WTC11 (cell line): ENCODE results near the gene ADORA1. TPM values are rescaled to one million over a fixed set of nuclear protein-coding genes. Genes with fewer than 3 reads are reported as not detected.

Experiments
- ATAC-seq: fragments of 200-7000 bp; cut with Tn5 transposase; 2 replicates; pipeline ENCODE4 v1.10.0; 2021; ENCODE audit warnings: mild to moderate bottlenecking, moderate library complexity
- CTCF ChIA-PET: fragments of 300-600 bp; sonication (Branson Sonifier 250); formaldehyde crosslinking; loops from one replicate; lab custom pipeline; 2021; ENCODE audit warnings: antibody characterized with exemption; lab: Charles Lee
- POLR2A ChIA-PET: fragments of 350-600 bp; sonication (Branson Sonifier 250); formaldehyde crosslinking; loops from one replicate; lab custom pipeline; 2021; ENCODE audit warnings: antibody characterized with exemption; lab: Charles Lee
- DNase-seq: peaks from one replicate; pipeline ENCODE4 v3.0.0; 2021; ENCODE audit warnings: low spot score
- H3K27ac Mint-ChIP-seq: 2 replicates; pipeline ENCODE4 v1.8.0; 2021; ENCODE audit warnings: mixed read lengths
- H3K27me3 Mint-ChIP-seq: 2 replicates; pipeline ENCODE4 v1.8.0; 2021; ENCODE audit warnings: low read depth, mild to moderate bottlenecking, moderate library complexity, mixed read lengths
- H3K36me3 Mint-ChIP-seq: 2 replicates; pipeline ENCODE4 v1.8.0; 2021; ENCODE audit warnings: mixed read lengths
- H3K4me1 Mint-ChIP-seq: 2 replicates; pipeline ENCODE4 v1.8.0; 2022; ENCODE audit warnings: mixed read lengths
- H3K4me3 Mint-ChIP-seq: 2 replicates; pipeline ENCODE4 v1.8.0; 2021; ENCODE audit warnings: mild to moderate bottlenecking, moderate library complexity, mixed read lengths
- H3K9me3 Mint-ChIP-seq: 2 replicates; pipeline ENCODE4 v1.8.0; 2021; ENCODE audit warnings: mixed read lengths
- E2F4 ChIP-seq: sonication (generic); formaldehyde crosslinking; IDR thresholded peaks from 2 replicates; pipeline ENCODE4 v1.8.1; 2022; ENCODE audit warnings: low read depth, mild to moderate bottlenecking, moderate library complexity, missing genetic modification reagents, borderline replicate concordance
- ELF4 ChIP-seq: sonication (generic); formaldehyde crosslinking; IDR thresholded peaks from 2 replicates; pipeline ENCODE4 v1.8.1; 2022; ENCODE audit warnings: low read depth, mild to moderate bottlenecking, moderate library complexity, missing genetic modification reagents
- FOXP1 ChIP-seq: sonication (generic); formaldehyde crosslinking; IDR thresholded peaks from 2 replicates; pipeline ENCODE4 v1.8.0; 2022; ENCODE audit warnings: missing genetic modification reagents, mild to moderate bottlenecking, moderate library complexity, borderline replicate concordance
- FOXP4 ChIP-seq: sonication (generic); formaldehyde crosslinking; IDR thresholded peaks from 2 replicates; pipeline ENCODE4 v1.8.0; 2022; ENCODE audit warnings: mild to moderate bottlenecking, missing genetic modification reagents
- HMGA2 ChIP-seq: fragments of 250-450 bp; sonication (Bioruptor Pico); IDR thresholded peaks from 2 replicates; pipeline ENCODE4 v1.4.0; 2021; ENCODE audit warnings: mild to moderate bottlenecking, moderate library complexity
- NFE2L1 ChIP-seq: sonication (generic); formaldehyde crosslinking; IDR thresholded peaks from 2 replicates; pipeline ENCODE4 v1.8.1; 2023; ENCODE audit warnings: missing genetic modification reagents
- NR1H2 ChIP-seq: sonication (generic); formaldehyde crosslinking; IDR thresholded peaks from 2 replicates; pipeline ENCODE4 v1.9.0; 2021; ENCODE audit warnings: mild to moderate bottlenecking, moderate library complexity, missing genetic modification reagents
- NR2C2 ChIP-seq: sonication (generic); formaldehyde crosslinking; IDR thresholded peaks from 2 replicates; pipeline ENCODE4 v1.8.0; 2022; ENCODE audit warnings: mild to moderate bottlenecking, missing genetic modification reagents
- OVOL2 ChIP-seq: fragments of 250-450 bp; sonication (Bioruptor Pico); IDR thresholded peaks from 2 replicates; pipeline ENCODE4 v1.9.0; 2021; ENCODE audit warnings: mild to moderate bottlenecking, borderline replicate concordance
- PRRX2 ChIP-seq: fragments of 250-450 bp; sonication (Bioruptor Pico); IDR thresholded peaks from 2 replicates; pipeline ENCODE4 v1.8.0; 2021; ENCODE audit warnings: mild to moderate bottlenecking
- SOX15 ChIP-seq: fragments of 250-450 bp; sonication (Bioruptor Pico); IDR thresholded peaks from 2 replicates; pipeline ENCODE4 v1.9.0; 2021; ENCODE audit warnings: mild to moderate bottlenecking
- TCF7 ChIP-seq: sonication (generic); formaldehyde crosslinking; IDR thresholded peaks from 2 replicates; pipeline ENCODE4 v1.8.0; 2022; ENCODE audit warnings: mild to moderate bottlenecking, low read depth, missing genetic modification reagents, moderate library complexity
- ZBTB21 ChIP-seq: sonication (generic); formaldehyde crosslinking; IDR thresholded peaks from 2 replicates; pipeline ENCODE4 v1.8.1; 2023; ENCODE audit warnings: mild to moderate bottlenecking, missing genetic modification reagents, borderline replicate concordance
- ZNF232 ChIP-seq: sonication (generic); formaldehyde crosslinking; IDR thresholded peaks from 2 replicates; pipeline ENCODE4 v1.8.0; 2022; ENCODE audit warnings: mild to moderate bottlenecking, missing genetic modification reagents
- ZNF416 ChIP-seq: fragments of 250-450 bp; sonication (Bioruptor Pico); IDR thresholded peaks from 2 replicates; pipeline ENCODE4 v1.9.0; 2021; ENCODE audit warnings: mild to moderate bottlenecking, inconsistent platforms
- total RNA-seq: library from RNA; stranded (reverse); gene quantifications from 3 replicates; pipeline ENCODE4 v1.2.3, GENCODE V29; 2021
- TF ChIP-seq, protein P1 (sequence below): sonication (generic); formaldehyde crosslinking; IDR thresholded peaks from 2 replicates; pipeline ENCODE4 v1.8.1; 2022; ENCODE audit warnings: mild to moderate bottlenecking, missing genetic modification reagents, moderate library complexity, borderline replicate concordance
- TF ChIP-seq, protein P2 (sequence below): sonication (generic); formaldehyde crosslinking; IDR thresholded peaks from 2 replicates; pipeline ENCODE4 v1.8.1; 2023; ENCODE audit warnings: mild to moderate bottlenecking, missing genetic modification reagents, moderate library complexity
- TF ChIP-seq, protein P3 (sequence below): sonication (generic); formaldehyde crosslinking; IDR thresholded peaks from 2 replicates; pipeline ENCODE4 v1.8.1; 2022; ENCODE audit warnings: low read depth, missing genetic modification reagents, borderline replicate concordance
- TF ChIP-seq, protein P4 (sequence below): fragments of 250-450 bp; sonication (Bioruptor Pico); IDR thresholded peaks from 2 replicates; pipeline ENCODE4 v1.9.0; 2021; ENCODE audit warnings: moderate library complexity, mild to moderate bottlenecking, inconsistent platforms, borderline replicate concordance

Gene ADORA1
- total RNA-seq, 1 experiment from 2014 or later, result 1.8 TPM

- peaks cover 32% of the 10 kb centered on the region for H3K4me1 Mint-ChIP-seq
- H3K27ac Mint-ChIP-seq, result no peak overlapping the region
- ATAC-seq (peak; percentile 11; the same call in 1 of the 2 replicates), DNase-seq (no peak)
- H3K36me3 Mint-ChIP-seq, result no peaks in the 10 kb centered on the region
- no peak for TF ChIP-seq TCF7
- TF ChIP-seq SOX15 (CRISPR knock-in tag), result no peak
- POLR2A ChIA-PET, result no interaction called here
- H3K4me3 Mint-ChIP-seq, result no peak overlapping the region
- no peaks in the 10 kb centered on the region for H3K9me3 Mint-ChIP-seq
- peaks cover 2% of the 10 kb centered on the region; the same call in 1 of the 2 replicates for H3K27me3 Mint-ChIP-seq
- CTCF ChIA-PET, result interaction anchor here (0.7 to 3.9 kb wide), 11 partner anchors 9 to 148 kb away, joined by 3 to 25 read pairs (median 8); partner anchors contain the start of gene ADORA1
These were observed 59.8 kb downstream of the ADORA1 start for GRCh38 chr1:203187304-203187685.

GRCh38 chr1:203187689-203188264 lies 60.3 kb downstream of the ADORA1 start:
- CTCF ChIA-PET, result interaction anchor here (0.7 to 3.9 kb wide), 10 partner anchors 9 to 148 kb away, joined by 3 to 25 read pairs (median 6); no protein-coding TSS in a partner anchor
- no peaks in the 10 kb centered on the region for H3K9me3 Mint-ChIP-seq
- TF ChIP-seq ZBTB21 (CRISPR knock-in tag) (no peak), ZNF232 (no peak), NR1H2 (CRISPR knock-in tag) (no peak), OVOL2 (CRISPR knock-in tag) (no peak), NR2C2 (no peak), ZNF416 (no peak), NFE2L1 (CRISPR knock-in tag) (no peak), FOXP4 (CRISPR knock-in tag) (no peak), FOXP1 (CRISPR knock-in tag) (no peak), PRRX2 (no peak), ELF4 (CRISPR knock-in tag) (no peak), E2F4 (CRISPR knock-in tag) (no peak), HMGA2 (no peak)
- TF ChIP-seq, protein P1, sequence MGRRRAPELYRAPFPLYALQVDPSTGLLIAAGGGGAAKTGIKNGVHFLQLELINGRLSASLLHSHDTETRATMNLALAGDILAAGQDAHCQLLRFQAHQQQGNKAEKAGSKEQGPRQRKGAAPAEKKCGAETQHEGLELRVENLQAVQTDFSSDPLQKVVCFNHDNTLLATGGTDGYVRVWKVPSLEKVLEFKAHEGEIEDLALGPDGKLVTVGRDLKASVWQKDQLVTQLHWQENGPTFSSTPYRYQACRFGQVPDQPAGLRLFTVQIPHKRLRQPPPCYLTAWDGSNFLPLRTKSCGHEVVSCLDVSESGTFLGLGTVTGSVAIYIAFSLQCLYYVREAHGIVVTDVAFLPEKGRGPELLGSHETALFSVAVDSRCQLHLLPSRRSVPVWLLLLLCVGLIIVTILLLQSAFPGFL (CRISPR knock-in tag), result no peak
- TF ChIP-seq, protein P2, sequence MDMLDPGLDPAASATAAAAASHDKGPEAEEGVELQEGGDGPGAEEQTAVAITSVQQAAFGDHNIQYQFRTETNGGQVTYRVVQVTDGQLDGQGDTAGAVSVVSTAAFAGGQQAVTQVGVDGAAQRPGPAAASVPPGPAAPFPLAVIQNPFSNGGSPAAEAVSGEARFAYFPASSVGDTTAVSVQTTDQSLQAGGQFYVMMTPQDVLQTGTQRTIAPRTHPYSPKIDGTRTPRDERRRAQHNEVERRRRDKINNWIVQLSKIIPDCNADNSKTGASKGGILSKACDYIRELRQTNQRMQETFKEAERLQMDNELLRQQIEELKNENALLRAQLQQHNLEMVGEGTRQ (CRISPR knock-in tag), result no peak
- TF ChIP-seq, protein P3, sequence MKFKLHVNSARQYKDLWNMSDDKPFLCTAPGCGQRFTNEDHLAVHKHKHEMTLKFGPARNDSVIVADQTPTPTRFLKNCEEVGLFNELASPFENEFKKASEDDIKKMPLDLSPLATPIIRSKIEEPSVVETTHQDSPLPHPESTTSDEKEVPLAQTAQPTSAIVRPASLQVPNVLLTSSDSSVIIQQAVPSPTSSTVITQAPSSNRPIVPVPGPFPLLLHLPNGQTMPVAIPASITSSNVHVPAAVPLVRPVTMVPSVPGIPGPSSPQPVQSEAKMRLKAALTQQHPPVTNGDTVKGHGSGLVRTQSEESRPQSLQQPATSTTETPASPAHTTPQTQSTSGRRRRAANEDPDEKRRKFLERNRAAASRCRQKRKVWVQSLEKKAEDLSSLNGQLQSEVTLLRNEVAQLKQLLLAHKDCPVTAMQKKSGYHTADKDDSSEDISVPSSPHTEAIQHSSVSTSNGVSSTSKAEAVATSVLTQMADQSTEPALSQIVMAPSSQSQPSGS (CRISPR knock-in tag), result no peak
- TF ChIP-seq, protein P4, sequence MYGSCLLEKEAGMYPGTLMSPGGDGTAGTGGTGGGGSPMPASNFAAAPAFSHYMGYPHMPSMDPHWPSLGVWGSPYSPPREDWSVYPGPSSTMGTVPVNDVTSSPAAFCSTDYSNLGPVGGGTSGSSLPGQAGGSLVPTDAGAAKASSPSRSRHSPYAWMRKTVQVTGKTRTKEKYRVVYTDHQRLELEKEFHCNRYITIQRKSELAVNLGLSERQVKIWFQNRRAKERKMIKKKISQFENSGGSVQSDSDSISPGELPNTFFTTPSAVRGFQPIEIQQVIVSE, result no peak
- TF ChIP-seq, all 79 proteins: peak for 0
- DNase-seq (no peak), ATAC-seq (no peak)
- Mint-ChIP-seq H3K4me3 (no peak overlapping the region), H3K4me1 (peaks cover 32% of the 10 kb centered on the region), H3K27me3 (peaks cover 2% of the 10 kb centered on the region; the same call in 1 of the 2 replicates), H3K27ac (no peak overlapping the region), H3K36me3 (no peaks in the 10 kb centered on the region)
- POLR2A ChIA-PET, result no interaction called here
